NAMALWA (cell line): ENCODE results near the gene CSNK1G1.

Source experiments
- DNase-seq: peaks from one replicate; pipeline ENCODE4 v3.0.0-alpha.2; 2015; ENCODE audit warnings: low spot score

The CSNK1G1 gene

DNA sequence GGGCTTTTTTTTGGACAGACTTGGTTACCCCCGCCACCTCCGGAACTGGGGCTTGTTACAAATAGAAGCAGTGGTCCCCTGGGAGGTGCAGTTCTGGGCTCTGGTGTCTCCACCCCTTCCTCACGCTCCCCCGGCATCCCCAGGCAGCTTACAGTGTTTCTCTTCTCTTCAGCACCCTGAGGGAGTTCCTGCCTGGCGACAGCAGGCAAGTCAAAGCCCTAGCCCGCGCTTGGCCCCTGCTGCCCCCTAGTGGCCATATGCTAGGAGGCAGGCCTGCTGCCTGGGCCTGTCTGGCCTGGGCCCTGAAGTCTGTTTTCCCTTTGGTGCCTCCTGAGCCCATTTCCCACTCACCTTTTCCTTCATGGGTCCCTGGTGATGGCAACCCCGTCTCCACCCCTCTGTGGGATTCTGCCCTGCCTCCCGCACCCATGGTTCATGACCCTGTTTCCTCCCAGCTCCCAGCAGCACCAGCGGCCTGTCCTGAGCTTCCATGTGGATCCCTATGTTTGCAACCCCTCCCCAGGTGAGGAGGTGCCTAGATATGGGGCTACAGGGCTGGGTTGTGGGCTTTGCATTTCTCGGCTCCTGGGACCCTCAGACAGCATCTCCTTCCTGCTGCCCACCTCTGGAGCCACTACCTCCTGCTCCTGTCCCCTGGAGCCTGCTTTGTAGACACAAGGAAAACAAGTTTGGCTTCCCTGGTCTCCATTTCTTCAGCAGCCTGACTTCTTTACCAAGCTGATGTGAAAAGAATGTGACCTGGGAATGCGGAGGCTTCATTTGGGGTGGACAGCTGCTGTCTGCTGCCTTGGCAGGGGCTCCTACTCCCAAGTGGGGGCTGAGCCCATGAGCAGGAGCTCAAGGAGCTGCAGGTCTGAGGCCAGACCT lies 202.2 kb downstream of the CSNK1G1 start:
- DNase-seq, result peak; percentile 98

DNA sequence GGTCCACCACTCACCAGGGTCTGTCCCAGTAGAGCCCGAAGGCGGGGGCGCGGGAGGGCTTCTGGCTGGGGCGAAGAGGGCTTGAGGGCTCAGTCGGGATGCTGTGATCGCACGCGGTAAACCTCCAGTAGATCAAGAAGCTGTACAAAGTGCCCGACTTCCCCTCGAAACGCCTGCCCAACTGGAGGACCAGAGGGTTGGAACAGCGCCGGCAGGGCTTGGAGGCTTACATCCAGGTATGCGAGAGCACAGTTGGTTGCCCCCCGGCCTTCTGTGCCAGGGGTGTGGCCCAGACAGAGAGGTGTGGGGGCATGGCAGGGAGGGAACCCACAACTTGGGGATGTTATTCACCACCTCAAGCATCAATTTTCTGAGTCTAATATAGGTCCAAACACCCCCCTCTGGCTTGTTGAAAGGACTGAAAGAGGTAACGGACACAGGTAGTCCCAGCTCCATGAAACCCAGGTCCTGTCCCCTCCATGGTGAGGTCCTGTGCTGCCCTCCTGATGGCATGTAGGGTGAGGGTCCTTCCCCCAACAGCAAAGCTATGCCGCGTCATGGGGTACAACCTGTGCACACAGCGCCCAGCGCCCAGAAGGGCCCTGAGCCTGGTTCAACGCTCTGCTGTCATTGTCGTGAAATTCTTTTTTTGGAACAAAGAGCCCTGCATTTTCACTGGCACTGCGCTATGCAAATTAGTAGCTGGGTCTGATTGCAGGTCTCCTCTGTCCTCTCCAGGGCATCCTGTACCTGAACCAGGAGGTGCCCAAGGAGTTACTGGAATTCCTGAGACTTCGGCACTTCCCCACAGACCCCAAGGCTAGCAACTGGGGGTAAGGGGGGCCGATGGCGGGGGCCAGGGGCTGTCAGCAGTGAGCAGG lies 203.2 kb downstream of the CSNK1G1 start:
- DNase-seq, result peak; percentile 86

DNA sequence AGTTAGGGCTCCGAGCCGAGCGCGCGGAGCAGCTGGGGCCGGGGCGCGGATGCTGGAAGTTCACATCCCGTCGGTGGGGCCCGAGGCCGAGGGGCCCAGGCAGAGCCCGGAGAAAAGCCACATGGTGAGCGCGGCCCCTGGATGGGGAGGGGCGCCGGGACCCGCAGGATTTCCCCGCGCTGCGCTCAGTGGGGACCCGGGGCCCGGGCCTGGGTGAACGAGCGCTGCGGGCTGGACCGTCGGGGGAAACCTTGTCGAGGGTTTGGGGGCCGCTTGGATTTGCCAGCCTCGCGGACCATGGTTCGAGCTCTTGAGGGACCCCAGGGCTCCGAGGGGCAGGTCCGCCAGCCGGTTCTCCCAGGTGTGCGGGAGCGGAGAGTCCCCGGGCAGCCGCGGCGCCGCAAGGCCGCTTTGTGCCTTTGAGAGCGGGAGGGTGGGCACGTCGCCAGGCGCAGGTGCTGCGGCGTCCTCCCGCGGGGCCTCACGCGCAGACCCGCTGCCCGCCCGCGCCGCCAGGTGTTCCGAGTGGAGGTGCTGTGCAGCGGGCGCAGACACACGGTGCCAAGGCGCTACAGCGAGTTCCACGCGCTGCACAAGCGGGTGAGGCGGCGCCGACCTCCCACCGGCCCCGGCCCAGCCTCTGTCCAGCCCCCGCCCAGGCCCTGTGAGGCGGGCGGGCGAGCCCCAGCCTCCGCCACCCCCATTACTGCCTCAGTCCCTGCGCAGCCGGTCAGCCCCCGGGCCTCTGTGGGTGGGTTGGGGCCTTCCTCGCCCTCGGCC lies 204.1 kb downstream of the CSNK1G1 start, which contains the start of gene SNX22:
TSS of gene SNX22 (plus strand) at position 5 of the 780 bp plus-strand sequence. CDS start at position 50, 45 bp downstream.
- peak; percentile 72 for DNase-seq

DNA sequence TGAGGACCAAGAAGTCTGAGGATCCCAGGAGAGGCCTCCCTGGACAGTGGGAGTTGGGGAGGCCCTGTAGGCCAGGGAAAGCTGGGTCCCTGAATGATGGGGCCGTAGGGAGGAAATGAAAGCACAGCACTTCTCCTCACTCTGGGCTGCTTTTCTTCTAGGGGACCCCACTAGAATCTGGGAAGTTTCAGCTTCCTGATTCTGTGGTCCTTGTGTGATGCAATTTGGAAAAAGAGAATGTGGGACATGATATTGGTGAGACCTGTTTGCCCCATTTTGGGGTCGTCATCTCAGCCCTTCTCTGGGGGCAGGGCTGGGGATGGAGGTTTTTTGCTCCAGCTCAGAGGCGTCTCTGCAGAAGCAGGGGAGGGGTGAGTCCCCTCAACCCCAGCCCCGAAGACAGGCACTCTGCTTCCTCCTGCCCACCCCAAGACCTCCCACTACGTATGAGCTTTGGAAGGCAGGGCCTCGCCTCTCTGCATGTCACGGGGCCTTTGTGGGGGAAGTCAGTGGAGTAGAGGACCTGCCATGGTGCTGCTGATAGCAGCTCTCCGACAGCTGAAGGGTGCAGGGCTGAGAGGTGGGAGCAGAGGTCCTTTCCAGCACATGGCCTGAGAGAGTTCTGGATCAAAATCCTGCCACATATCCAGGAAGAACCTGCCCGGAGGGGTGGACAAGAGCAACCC lies 205.9 kb downstream of the CSNK1G1 start:
- no peak for DNase-seq

DNA sequence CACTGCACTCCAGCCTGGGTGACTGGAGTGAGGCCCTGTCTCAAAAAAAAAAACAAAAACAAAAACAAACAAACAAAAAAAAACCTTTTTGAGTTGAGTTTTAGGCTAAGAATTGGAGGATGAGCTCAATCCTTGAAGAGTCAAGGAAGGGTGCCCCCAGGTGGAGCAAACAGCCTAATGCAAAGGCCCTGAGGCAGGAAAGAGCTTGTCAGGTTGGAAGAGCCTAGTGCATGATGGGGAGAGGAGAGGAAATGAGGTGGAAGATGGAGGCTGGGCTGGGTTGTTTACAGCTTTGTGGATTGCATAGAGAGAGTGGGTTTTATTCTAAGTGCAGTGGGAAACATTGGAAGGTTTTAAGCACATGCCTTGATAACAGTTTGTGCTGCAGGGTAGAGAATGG lies 206.5 kb downstream of the CSNK1G1 start:
- DNase-seq, result peak; percentile 58

DNA sequence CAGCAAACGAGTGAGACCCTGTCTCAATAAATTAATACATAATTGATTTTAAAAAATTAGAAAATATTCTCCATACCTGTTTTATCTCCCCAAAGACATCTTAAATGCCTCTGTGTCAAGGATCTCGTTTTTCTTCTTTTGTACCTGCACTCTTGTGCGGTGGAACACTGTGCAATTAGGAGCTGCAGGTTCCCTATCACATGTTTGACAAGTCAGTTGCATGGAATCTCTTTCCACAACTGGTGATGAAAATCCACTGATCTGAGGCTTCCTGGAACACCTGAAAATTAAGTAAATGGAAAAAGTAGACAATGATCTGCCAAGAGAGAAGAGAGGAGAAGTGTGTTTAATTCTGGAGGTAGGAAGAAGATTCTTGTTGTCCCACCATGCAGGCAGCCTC lies 207.4 kb downstream of the CSNK1G1 start:
- DNase-seq, result no peak

DNA sequence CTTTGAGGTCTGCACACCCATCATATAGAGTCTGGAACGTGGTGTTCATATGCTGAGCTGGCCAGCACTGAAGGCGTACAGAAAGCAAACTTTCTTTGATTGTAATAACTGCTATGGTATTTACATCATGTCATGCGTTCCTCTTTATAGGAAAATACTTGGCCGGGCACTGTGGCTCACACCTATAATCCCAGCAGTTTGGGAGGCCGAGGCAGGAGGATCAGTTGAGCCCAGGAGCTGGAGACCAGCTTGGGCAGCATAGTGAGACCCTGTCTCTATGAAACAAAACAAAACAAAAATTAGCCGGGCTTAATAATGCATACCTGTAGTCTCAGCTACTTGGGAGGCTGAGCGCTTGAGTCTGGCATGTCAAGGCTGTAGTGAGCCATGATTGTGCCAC lies 207.8 kb downstream of the CSNK1G1 start:
- DNase-seq, result no peak

DNA sequence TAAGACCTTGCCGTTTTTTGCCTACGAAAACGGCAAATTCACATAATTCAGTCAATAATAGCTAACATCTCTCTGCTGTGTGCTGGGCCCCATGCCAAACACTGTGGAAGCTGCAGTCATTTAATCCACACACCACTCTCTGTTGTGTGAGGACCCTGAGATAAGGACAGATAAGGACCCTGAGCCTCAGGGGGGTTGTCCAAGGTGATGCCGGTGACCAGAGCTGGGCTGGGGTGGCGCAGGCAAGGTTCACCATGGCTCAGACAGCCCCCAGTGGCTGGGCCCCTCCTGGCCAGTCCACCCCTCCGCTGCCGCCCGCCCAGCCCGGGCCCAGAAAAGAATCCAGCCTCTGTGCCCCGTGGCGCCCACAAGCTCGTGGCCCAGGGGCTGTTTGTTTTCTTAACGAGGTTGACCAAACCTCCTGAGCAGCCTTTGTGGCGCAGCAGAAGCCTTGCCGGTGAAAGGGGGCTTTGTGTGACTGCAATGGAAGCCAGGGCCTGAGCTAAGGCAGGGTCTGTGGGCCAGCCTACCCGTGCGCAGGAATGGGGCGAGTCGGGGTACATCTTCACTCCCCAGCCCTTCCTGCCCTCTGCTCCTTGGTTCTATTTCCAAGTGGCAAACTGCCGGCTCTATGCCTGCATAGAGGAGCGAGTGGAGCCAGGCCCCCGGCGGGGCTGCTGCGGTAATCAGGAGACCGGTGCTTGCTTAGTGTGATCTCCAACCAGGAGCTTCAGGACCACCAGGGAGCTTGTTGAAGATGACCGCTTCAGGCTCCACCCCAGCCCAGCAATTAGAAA lies 208.9 kb downstream of the CSNK1G1 start:
- no peak for DNase-seq

DNA sequence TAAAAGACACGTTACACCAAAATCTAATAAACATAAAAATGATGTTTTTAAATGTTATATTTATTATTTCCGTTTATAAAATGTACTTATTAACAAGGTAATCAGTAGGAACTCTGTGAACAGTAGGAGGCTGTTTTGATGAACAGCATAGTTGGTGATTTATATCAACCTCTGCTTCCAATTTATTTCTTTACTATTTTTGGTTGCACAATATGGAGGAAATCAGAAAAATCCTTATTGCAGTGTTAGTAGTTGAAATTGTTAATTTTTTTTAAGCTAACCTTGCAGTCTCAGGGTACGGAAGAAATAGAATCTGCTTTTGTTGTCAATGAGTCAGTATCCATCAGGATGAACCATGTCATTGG lies 209.5 kb downstream of the CSNK1G1 start:
- no peak for DNase-seq

DNA sequence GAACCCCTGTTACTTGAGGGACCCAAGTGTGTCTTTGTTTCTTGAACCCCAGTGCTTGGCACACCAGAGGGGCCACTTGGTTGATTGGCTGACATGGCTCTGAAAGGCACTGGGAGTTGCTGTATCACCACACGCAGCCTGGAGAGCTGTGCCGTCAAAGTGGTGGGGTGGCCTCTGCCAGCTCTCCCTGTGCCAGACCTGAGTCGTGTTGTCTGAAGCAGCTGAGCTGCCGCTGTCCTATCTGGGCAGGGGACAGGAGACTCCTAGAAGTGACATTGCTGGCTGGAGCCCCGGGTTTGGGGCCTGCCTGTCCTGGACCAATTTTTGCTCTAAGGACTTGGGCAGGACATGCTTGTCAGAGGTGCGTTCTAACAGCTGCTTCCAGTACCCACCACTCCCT lies 209.9 kb downstream of the CSNK1G1 start:
- no peak for DNase-seq

DNA sequence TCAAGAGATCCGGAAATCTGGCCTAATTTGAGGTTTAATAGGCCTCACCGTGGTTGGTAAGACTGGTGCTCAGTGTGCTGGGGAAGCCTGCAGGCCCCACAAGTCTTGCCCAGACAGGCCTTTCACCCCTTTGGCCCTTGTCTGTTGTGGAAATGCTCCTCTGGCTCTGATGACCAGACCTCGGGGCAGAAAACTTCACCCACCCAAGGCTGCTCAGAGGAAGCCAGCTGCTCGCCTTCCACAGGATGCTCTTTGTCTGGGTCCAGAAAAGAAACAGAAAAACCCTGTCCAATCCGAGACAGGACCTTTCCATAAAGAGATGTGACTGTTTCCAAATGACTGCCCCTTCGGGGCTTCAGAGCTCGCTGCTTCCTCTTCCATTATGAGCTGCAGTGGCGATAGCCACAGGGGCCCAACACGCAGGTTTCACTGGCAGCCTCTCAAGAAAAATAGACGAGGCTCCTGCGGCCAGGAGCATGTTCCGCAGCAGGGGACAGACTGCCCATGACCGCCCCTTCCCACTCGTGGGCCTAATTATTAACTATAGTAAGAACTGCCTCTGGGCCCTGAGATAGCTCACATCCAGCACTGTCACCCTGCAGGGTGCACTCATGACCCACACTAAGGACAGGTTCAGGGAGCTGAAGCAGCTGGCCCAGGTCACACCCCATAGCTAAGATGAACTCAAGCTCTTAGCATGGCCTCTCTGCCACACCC lies 211.2 kb downstream of the CSNK1G1 start:
- no peak for DNase-seq

DNA sequence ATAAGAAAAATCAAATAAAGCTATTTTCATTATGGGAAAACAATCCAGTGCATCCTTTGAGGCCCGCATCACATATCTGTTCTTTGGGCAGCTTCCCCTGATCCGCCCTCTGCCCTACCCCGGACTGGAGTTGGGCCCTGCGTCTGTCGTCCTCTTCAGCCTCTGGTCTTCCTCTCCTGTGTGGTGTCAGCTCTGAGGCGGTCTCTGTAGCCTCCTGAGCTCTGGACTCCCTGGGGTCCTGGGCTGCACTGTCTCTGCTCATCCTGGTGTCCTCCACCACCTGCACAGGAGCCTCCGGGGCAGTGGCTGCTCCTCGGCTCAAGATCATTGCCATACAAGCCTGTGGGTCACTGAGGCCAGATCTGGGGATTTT lies 211.8 kb downstream of the CSNK1G1 start:
- no peak for DNase-seq

DNA sequence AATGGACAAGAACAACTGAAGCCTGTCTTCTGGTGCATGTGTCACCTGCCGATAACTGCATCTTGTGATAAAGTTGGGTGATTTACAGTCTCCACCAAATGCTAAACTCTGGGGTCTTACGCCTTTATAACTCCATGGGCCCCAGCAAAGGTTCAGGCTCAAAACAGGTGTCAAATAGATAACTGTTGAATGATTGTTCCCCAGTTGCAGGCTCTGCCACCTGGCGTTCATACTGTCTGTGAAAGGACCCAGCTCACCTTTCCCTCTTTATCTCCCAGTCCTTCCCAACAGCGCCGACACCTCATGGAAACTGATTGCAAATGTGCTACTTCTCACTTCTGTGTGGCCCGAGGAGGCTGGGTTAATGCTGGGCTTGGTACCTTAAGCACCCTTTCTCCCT lies 212.7 kb downstream of the CSNK1G1 start:
- no peak for DNase-seq

DNA sequence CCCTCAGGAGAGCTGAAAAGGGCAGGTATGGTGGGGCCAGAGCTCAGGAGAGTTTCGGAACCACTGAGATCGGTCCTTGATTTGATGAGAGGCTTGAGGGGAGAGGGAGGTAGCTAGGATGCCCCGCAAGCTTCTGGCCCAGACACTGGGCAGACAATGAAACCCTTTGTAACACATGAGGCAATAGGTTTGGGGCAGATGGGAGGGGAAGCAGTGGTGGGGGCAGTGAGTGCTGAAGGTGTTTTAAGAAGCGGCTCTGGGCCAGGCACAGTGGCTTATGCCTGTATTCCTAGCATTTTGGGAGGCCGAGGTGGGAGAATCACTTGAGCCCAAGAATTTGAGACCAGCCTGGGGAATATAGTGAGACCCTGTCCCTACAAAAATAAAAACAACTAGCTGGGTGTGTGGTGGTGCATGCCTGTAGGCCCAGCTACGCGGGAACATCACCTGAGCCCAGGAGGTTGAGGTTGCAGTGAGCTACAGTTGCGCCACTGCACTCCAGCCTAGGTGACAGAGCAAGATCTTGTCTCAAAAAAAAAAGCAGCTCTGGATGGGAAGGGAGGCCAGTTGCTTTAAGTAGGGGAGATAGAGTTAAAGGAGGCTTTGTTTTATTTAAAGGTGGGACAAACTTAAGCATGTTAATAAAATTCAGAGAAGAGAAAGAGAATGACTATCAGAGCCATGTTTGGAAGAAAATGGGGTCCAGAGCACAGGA lies 214.0 kb downstream of the CSNK1G1 start:
- DNase-seq, result no peak

DNA sequence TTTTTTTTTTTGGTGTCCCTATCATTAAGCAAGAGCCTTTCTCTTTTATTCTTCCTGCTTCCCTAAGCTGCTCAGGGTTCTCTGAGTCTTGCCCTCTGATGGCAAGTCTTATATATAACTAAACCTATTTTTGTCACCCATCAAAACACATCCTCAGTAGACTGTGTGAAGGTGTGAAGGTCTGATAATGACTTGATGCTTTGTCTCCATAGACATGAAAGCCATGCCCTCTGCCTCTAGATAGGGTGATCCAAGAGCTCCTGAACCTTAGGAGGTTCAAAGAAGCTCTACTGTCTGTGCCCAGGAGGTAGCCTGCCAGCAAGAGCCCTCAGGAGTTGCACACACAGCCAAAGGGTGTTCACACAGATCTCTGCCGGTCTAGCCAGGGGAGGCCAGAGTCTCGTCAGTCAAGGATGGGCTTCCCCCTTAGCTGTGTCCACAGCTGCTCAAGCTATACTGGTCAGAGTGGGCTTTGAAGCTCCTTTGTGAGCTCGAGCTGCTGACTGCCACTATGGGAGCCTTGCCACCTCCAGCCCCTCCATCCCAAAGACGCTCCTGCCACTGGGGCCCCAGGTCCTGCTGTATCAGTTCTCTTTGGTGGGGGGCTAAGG lies 217.5 kb downstream of the CSNK1G1 start:
- no peak for DNase-seq

DNA sequence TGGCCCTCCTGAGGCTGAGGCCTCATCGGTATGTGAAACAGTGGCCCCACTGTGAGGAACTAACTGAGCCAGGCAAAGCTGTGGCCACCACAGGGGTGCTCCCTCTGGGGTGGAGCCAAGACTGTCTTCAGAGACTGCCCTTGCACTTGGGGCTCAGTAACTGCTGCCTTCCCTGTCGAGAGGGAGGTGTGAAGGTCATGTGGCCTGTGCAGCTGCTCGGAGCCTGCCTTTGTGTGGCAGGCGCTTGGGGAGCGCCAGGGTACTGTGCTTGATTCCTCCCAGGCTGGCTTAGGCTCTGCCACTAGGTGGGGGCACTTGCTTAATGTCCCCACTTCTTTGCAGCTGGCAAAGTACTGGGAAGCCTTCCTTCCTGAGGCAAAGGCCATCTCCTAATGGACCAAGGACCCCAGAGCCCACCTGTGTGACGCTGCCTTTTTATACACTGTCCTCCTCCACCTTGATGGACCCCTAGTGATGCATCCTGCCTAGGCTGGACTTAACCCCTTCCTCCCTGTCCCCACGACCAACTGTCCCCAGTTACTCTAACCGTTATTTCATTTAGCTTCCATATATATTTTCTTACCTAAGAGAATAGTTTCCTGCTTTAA lies 218.6 kb downstream of the CSNK1G1 start:
- peak; percentile 35 for DNase-seq

DNA sequence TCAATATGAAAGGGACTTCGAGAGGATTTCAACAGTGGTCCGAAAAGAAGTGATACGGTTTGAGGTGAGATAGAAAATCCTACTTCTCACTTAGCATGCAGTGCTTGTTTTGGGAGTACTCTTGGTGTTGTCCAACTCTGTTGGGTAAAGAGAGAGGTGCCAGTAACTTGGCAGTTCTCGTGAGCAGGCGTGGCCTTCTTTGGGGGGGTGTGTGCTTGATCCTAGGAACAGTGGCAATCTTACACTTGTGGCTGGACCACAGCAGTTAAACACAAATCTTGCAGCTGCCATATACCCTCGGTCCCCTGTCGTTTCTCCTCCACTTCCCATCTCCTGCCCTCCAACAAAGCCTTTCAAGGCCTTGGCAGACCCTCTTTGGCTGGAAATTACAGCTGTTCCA lies 219.6 kb downstream of the CSNK1G1 start:
- no peak for DNase-seq

DNA sequence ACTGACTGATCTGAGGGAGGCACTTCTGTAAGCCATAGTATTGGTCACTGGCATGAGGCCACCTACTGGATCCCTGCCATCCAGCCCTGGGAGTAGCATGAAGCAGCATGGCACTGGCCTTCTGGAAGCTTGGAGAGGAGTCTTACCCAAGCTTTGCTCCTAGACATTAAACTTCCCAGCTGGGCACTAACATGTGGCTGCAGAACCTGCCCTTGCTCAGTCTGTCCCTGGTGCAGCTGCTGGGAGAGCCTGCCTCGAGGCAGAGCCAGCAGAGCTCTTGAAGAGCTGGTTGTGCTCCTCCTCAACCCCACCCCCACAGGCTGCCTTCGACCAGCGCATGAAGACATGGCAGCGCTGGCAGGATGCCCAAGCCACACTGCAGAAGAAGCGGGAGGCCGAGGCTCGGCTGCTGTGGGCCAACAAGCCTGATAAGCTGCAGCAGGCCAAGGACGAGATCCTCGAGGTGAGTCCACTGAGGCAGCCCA lies 221.6 kb downstream of the CSNK1G1 start:
- DNase-seq, result no peak
